Prostate gland (tissue), 2 donors: ENCODE data around the gene FAF2. TPM values are rescaled to one million over a fixed set of nuclear protein-coding genes. Genes with fewer than 3 reads are reported as not detected.
"Not testable (repeated sequence)": the region's sequence is repeated elsewhere in the genome, so short reads cannot be mapped to it uniquely, and the experiment has no call there.

ENCODE experiments used
- DNase-seq: peaks from one replicate; pipeline ENCODE4 v3.0.0-alpha.2; 2019; ENCODE audit warnings: low spot score
- H3K27ac ChIP-seq, 2 donors: fragments of 200-600 bp; sonication (generic); 2 replicates each; pipeline ENCODE4 v1.5.1; 2017 to 2019
- H3K27me3 ChIP-seq: fragments of 200-600 bp; sonication (generic); replicated peaks from 2 replicates; pipeline ENCODE4 v1.5.1; 2019; ENCODE audit not compliant: insufficient read depth
- H3K36me3 ChIP-seq, 2 donors: fragments of 200-600 bp; sonication (generic); 1 replicate in 1 of 2; 2 replicates in 1 of 2; pipeline versions ENCODE4 v1.5.1 to v1.8.1; 2017 to 2019
- H3K4me1 ChIP-seq: fragments of 200-600 bp; sonication (generic); replicated peaks from 2 replicates; pipeline ENCODE4 v1.5.1; 2019
- H3K4me3 ChIP-seq, 2 donors: fragments of 200-600 bp; sonication (generic); 2 replicates each; pipeline ENCODE4 v1.5.1; 2017 to 2019
- H3K9me3 ChIP-seq: fragments of 200-600 bp; sonication (generic); 2 replicates; pipeline ENCODE4 v1.5.1; 2017
- CTCF ChIP-seq, 4 experiments: fragments of 200-600 bp in 2 of 4; fragments of 450-650 bp in 2 of 4; sonication (generic) in 2 of 4; IDR thresholded peaks; 1 replicate in 3 of 4; 2 replicates in 1 of 4; pipeline ENCODE4 v1.5.1; 2016 to 2019; ENCODE audit warnings: antibody characterized with exemption in 4 of 4, mild to moderate bottlenecking in 2 of 4, moderate library complexity in 2 of 4
- POLR2A ChIP-seq: fragments of 450-650 bp; IDR thresholded peaks from one replicate; pipeline ENCODE4 v1.6.1; 2016; ENCODE audit warnings: antibody characterized with exemption, mild to moderate bottlenecking
- POLR2AphosphoS5 ChIP-seq: sonication (generic); formaldehyde crosslinking; IDR thresholded peaks from one replicate; pipeline ENCODE4 v1.6.1; 2017; ENCODE audit warnings: antibody characterized with exemption
- WGBS: methylation state at CpG from one replicate; pipeline ENCODE4 v1.1.5; 2018; 5-methylcytosine and 5-hydroxymethylcytosine counted together
- intact Hi-C: fragments of 100-400 bp; cut with DNase I; formaldehyde crosslinking; loops from one replicate; pipeline ENCODE4 v1.14.2; 2022
- total RNA-seq, 2 donors: library from RNA; depleted of rRNA; stranded (reverse); fragments of >200 nt; gene quantifications; one replicate each; pipeline ENCODE4 v1.1.0, GENCODE V29; 2016

FAF2 gene
- total RNA-seq, 2 donors from 2014 or later: 36.8 to 43.5 TPM

GRCh38 chr5:176547802-176548201, 99.6 kb downstream of the FAF2 start:
- H3K4me3 ChIP-seq: no peak overlapping the region
- H3K9me3 ChIP-seq: no peaks in the 10 kb centered on the region
- no peaks in the 10 kb centered on the region for H3K4me1 ChIP-seq
- intact Hi-C loops: no loop called here
- H3K36me3 ChIP-seq: no peaks in the 10 kb centered on the region
- no peaks in the 10 kb centered on the region for H3K27me3 ChIP-seq
- TF ChIP-seq POLR2A: no peak
- TF ChIP-seq POLR2AphosphoS5: no peak
- no peak for TF ChIP-seq CTCF (IDR thresholded peaks at IDR 0.05)
- no peak for DNase-seq
- H3K27ac ChIP-seq: no peak overlapping the region
- WGBS: 71% methylated on average over 8 of the region's 8 CpGs

- no peak for DNase-seq
- H3K4me1 ChIP-seq: no peaks in the 10 kb centered on the region
Observed at GRCh38 chr5:176548967-176549444, 100.8 kb downstream of the FAF2 start, which contains the start of gene CDHR2. TSS of gene CDHR2 (plus strand) at chr5:176549342. CDS start at chr5:176565353, 16,011 bp downstream.

GRCh38 chr5:176549871-176550270, 101.7 kb downstream of the FAF2 start:
- intact Hi-C loops: no loop called here

More at GRCh38 chr5:176548967-176549444, 100.8 kb downstream of the FAF2 start, which contains the start of gene CDHR2:
- no peaks in the 10 kb centered on the region for H3K9me3 ChIP-seq
- TF ChIP-seq POLR2A (no peak), CTCF (IDR thresholded peaks at IDR 0.05) (no peak), POLR2AphosphoS5 (no peak)
- H3K27me3 ChIP-seq: no peaks in the 10 kb centered on the region
- no peaks in the 10 kb centered on the region for H3K36me3 ChIP-seq
- intact Hi-C loops: no loop called here
- H3K4me3 ChIP-seq: no peak within 1 kb of the TSS
- 55% methylated on average over 18 of the region's 18 CpGs for WGBS
- H3K27ac ChIP-seq: no peak within 1 kb of the TSS

GRCh38 chr5:176550275-176550831, 102.2 kb downstream of the FAF2 start:
- Histone ChIP-seq H3K27me3 (no peaks in the 10 kb centered on the region), H3K27ac (no peak overlapping the region), H3K4me1 (no peaks in the 10 kb centered on the region), H3K36me3 (no peaks in the 10 kb centered on the region), H3K4me3 (no peak overlapping the region), H3K9me3 (no peaks in the 10 kb centered on the region)
- intact Hi-C loops: no loop called here
- no peak for DNase-seq
- 82% methylated on average over 16 of the region's 16 CpGs for WGBS
- TF ChIP-seq POLR2AphosphoS5: no peak
- no peak for TF ChIP-seq CTCF (IDR thresholded peaks at IDR 0.05)
- TF ChIP-seq POLR2A: no peak

More at GRCh38 chr5:176549871-176550270, 101.7 kb downstream of the FAF2 start:
- WGBS: 83% methylated on average over 7 of the region's 7 CpGs
- H3K27ac ChIP-seq: no peak overlapping the region
- DNase-seq: no peak
- no peaks in the 10 kb centered on the region for H3K4me1 ChIP-seq
- H3K36me3 ChIP-seq: no peaks in the 10 kb centered on the region
- H3K27me3 ChIP-seq: no peaks in the 10 kb centered on the region
- no peak overlapping the region for H3K4me3 ChIP-seq
- H3K9me3 ChIP-seq: no peaks in the 10 kb centered on the region
- TF ChIP-seq CTCF (IDR thresholded peaks at IDR 0.05) (no peak), POLR2AphosphoS5 (no peak), POLR2A (no peak)

GRCh38 chr5:176550937-176551336, 102.8 kb downstream of the FAF2 start:
- H3K27ac ChIP-seq, H3K4me3 ChIP-seq, H3K4me1 ChIP-seq, DNase-seq, H3K27me3 ChIP-seq, intact Hi-C loops, H3K36me3 ChIP-seq, H3K9me3 ChIP-seq: not testable (repeated sequence)
- 83% methylated on average over 11 of the region's 11 CpGs for whole genome bisulfite sequencing
